Stimulated activated naive CD8-positive, alpha-beta T cell treated with anti-CD3 and anti-CD28 coated beads, Interleukin-15, Interleukin-2, amounts not matched to agents 100 ng/mL and 50 ng/mL, for 24 hours (primary cell): Measurements from ENCODE around the gene PEF1.

ENCODE experiments used
- H3K27ac Mint-ChIP-seq: one replicate; pipeline ENCODE4 v1.8.0; 2021; ENCODE audit warnings: mild to moderate bottlenecking, mixed read lengths
- H3K27me3 Mint-ChIP-seq: one replicate; pipeline ENCODE4 v1.8.0; 2021; ENCODE audit warnings: mixed read lengths
- H3K36me3 Mint-ChIP-seq: one replicate; pipeline ENCODE4 v1.8.0; 2021; ENCODE audit warnings: low read depth, mixed read lengths
- H3K4me1 Mint-ChIP-seq: one replicate; pipeline ENCODE4 v1.8.0; 2021; ENCODE audit warnings: low read depth, mixed read lengths
- H3K4me3 Mint-ChIP-seq: one replicate; pipeline ENCODE4 v1.8.0; 2021; ENCODE audit warnings: mild to moderate bottlenecking, mixed read lengths
- H3K9me3 Mint-ChIP-seq: one replicate; pipeline ENCODE4 v1.8.0; 2021; ENCODE audit warnings: mixed read lengths

Gene PEF1, protein sequence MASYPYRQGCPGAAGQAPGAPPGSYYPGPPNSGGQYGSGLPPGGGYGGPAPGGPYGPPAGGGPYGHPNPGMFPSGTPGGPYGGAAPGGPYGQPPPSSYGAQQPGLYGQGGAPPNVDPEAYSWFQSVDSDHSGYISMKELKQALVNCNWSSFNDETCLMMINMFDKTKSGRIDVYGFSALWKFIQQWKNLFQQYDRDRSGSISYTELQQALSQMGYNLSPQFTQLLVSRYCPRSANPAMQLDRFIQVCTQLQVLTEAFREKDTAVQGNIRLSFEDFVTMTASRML

DNA sequence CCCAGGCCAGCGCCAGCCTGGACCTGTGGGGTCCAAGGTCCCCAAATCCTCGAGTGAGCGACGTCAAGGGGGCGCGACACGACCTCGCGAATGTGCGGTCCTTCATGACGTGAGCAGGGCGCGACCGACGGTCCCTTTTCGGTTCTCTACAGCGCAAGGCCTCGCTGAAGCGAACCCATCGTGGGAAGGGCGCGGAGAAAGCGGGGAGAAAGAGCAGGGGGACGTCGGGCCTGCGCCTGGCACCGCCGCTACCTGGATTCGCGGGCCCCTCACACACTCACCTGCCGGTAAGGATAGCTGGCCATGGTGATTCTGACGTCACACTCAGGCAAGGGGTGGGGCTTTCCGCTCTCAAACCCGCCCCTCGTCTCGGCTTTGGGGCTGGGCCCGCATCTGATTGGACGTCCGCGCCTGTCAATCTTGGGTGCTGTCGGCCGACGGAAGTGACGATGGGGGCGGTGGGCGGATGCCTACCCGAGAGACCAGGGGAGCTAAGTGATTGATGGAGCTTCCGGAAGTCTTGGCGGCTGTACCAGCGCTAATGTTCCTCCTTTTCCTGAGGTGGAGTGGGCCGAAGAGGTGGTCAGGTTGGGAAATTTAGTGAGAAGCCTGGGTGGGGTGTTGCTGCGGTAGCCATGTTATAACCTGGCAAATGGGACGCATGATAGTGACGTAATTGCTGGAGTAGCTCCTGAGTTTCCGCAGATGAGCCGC lies at the start of gene PEF1:
Gene PEF1 (minus strand): TSS at position 317 of the 714 bp plus-strand sequence. CDS start 12 bp downstream, at position 305.
- no peaks in the 10 kb centered on the region for H3K27me3 Mint-ChIP-seq
- H3K9me3 Mint-ChIP-seq, result no peaks in the 10 kb centered on the region
- peak within 1 kb of the TSS; percentile 97 for H3K4me3 Mint-ChIP-seq
- H3K4me1 Mint-ChIP-seq, result peaks cover 23% of the 10 kb centered on the region
- H3K36me3 Mint-ChIP-seq, result no peaks in the 10 kb centered on the region
- H3K27ac Mint-ChIP-seq, result peak within 1 kb of the TSS; percentile 99

DNA sequence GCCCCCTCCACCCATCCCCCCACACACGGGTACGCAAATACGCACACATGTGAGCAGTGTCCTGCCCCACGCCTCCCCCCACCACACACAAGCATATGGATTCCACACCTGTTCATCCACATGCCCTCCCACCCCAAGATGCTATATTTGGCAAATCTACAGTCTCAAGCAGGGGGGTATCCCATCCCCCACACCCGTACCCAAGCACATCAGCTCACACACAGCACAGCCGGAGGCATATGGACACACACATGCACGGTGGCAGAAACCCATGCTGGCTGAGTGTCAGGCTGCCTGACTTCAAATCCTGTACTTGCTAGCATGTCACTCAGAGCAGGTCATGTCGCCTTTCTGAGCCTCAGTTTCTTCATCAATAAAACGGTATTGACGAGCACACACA lies 48.6 kb upstream of the PEF1 start:
- Mint-ChIP-seq H3K4me1 (no peaks in the 10 kb centered on the region), H3K27me3 (no peaks in the 10 kb centered on the region), H3K9me3 (no peaks in the 10 kb centered on the region), H3K4me3 (no peak overlapping the region), H3K27ac (no peak overlapping the region), H3K36me3 (no peaks in the 10 kb centered on the region)

DNA sequence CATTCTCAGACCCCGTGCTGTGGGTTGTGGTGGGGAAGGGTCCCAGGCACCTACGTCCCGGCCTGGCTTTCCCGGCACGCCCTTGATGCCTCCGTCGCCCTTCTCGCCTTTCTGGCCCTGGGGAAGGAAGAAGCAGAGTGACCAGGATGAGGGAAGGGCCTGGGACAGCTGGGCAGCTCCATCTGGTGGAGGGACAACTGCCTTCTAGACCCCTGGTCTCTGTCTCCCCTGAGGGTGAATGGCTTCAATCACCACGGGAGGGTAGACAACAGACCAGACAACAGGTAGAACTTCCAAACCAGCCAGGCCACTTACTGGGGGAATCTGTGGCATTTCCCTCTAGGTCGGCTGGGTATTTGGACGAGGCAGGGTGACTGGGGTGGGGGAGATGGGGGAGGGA lies 47.3 kb upstream of the PEF1 start:
- no peak overlapping the region for H3K4me3 Mint-ChIP-seq
- H3K4me1 Mint-ChIP-seq, result no peaks in the 10 kb centered on the region
- H3K27ac Mint-ChIP-seq, result no peak overlapping the region
- H3K36me3 Mint-ChIP-seq, result no peaks in the 10 kb centered on the region
- H3K27me3 Mint-ChIP-seq, result no peaks in the 10 kb centered on the region
- no peaks in the 10 kb centered on the region for H3K9me3 Mint-ChIP-seq

DNA sequence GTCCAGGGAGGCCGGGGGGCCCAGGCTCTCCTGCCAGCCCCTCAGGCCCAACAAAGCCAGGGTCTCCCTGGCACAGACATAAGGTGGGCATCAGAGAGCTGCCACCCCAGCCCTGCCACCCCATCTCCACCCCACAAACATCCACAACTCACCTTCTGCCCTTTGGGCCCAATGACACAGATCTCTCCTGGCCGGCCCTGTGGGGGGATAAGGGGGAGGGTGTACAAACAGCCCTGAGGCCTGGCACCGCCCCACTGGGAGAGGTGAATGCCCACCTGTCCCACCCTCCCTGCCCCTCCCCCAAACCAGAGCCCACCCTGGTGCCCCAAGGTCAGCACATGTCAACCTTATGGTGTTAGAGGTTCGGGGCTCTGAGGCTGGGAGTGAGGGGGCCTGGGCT lies 46.8 kb upstream of the PEF1 start:
- no peak overlapping the region for H3K4me3 Mint-ChIP-seq
- no peaks in the 10 kb centered on the region for H3K36me3 Mint-ChIP-seq
- no peak overlapping the region for H3K27ac Mint-ChIP-seq
- no peaks in the 10 kb centered on the region for H3K27me3 Mint-ChIP-seq
- no peaks in the 10 kb centered on the region for H3K9me3 Mint-ChIP-seq
- H3K4me1 Mint-ChIP-seq, result no peaks in the 10 kb centered on the region

DNA sequence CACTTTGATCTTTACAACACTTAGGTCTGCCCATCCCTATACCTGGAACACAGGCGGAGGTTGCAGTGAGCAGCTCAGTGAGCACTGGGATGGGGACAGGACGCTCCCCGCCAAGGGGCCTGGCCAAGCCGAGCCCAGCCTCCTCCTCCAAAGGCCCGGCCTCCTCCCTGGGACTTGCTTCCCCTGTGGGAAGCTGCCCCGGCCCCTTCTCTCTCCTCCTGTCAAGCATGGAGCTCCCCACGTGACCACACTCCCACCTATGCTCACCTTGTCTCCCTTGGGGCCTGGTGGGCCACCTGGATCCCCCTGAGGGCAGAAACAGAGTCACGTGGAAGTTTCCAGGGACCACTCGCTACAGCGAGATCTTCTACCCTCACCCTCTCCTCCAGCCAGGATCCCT lies 46.2 kb upstream of the PEF1 start:
- Mint-ChIP-seq H3K4me1 (no peaks in the 10 kb centered on the region), H3K4me3 (no peak overlapping the region), H3K9me3 (no peaks in the 10 kb centered on the region), H3K27me3 (no peaks in the 10 kb centered on the region), H3K36me3 (no peaks in the 10 kb centered on the region), H3K27ac (no peak overlapping the region)

DNA sequence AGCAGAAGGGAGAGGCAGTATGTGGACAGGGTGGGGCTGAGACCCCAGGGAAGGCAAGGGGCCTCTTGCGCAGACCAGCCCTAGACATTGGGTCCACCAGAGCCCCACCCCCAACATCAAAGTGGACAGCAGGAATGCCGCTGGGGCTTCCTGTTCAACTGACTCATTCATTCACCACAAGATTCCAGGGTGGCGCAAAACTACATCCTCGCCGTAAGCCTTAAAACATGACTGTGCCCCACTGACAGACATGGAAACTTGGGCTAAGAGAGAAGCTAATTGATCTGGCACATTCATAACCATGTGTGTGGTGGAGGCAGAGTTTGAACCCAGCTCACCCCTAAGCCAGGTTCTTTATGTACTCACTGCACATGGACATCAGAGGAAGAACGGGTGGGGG lies 45.2 kb upstream of the PEF1 start:
- no peak overlapping the region for H3K4me3 Mint-ChIP-seq
- H3K4me1 Mint-ChIP-seq, result no peaks in the 10 kb centered on the region
- H3K27me3 Mint-ChIP-seq, result peaks cover 3% of the 10 kb centered on the region
- H3K36me3 Mint-ChIP-seq, result no peaks in the 10 kb centered on the region
- H3K27ac Mint-ChIP-seq, result no peak overlapping the region
- H3K9me3 Mint-ChIP-seq, result no peaks in the 10 kb centered on the region

DNA sequence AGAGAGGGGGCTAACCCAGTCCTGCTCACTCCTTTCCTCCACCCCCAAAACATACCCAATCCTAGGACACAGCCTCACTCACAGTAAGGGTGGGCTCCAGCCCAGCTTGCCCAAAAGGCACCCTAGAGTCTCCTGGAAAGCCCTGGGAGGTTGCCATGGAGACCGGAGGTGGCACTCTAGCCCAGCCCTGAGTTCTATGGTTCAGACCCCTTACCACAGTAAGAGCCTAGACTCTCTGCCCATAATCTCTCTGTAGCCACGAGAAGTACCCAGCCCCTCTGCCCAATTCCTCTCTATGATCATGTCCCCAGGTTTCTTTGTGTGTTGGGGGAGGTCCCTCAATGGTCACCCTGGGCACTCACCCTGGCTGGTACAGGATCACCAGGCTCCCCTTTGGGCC lies 44.7 kb upstream of the PEF1 start:
- H3K36me3 Mint-ChIP-seq, result no peaks in the 10 kb centered on the region
- no peaks in the 10 kb centered on the region for H3K4me1 Mint-ChIP-seq
- H3K4me3 Mint-ChIP-seq, result no peak overlapping the region
- no peak overlapping the region for H3K27ac Mint-ChIP-seq
- H3K9me3 Mint-ChIP-seq, result no peaks in the 10 kb centered on the region
- peaks cover 5% of the 10 kb centered on the region for H3K27me3 Mint-ChIP-seq

DNA sequence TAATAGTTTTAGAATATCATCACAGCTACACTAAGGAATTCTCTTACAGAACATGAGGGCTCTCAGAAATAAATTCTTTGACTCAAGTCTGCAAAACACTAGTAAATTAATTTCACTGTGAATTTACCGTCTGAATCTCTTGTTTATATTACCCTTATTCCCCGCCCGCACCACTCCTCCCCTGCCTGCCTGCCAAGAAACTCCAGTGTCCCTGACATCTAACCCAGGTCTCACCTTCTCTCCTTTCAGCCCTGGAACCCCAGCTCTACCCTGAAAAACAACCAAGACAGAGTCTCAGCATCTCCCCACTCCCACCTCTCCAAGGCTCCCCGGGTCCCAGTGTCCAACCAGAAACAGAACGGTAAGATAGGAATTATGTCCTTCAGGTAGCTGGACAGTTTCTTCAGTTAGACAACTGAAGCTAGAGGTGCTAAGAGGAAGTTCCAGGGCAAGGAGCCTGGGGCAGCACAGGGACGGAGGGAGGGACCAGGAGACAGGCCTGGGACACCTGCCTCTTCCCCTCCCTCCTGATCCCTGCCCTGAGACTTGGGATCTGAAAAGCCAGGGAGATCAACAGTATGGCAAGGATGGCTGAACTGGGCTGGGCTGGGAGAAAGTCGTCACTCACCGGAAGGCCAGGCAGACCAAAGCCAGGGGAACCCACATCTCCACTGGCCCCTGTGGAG lies 43.7 kb upstream of the PEF1 start:
- no peak overlapping the region for H3K4me3 Mint-ChIP-seq
- no peak overlapping the region for H3K27ac Mint-ChIP-seq
- H3K4me1 Mint-ChIP-seq, result no peaks in the 10 kb centered on the region
- H3K9me3 Mint-ChIP-seq, result no peaks in the 10 kb centered on the region
- H3K27me3 Mint-ChIP-seq, result peaks cover 5% of the 10 kb centered on the region
- no peaks in the 10 kb centered on the region for H3K36me3 Mint-ChIP-seq

DNA sequence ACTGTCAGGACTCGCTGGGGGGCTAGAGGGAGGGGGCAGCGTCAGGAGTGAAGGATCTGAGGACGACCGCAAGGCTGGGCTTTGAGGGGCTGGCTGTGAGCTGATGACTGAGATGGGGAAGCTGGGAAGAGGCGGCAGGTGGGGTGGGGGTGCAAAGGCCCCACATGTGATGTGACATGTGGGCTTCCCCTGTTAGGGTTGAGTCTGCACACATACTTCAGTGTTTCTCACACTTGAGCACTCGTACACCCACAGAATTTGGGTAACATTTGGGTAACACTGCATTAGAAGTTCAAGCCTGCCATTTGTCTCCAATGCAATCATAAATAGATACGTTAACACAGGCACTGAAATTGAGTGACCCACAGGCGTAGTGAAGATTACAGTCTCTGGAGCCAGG lies 42.9 kb upstream of the PEF1 start:
- Mint-ChIP-seq H3K27ac (no peak overlapping the region), H3K4me3 (no peak overlapping the region), H3K4me1 (no peaks in the 10 kb centered on the region), H3K36me3 (no peaks in the 10 kb centered on the region), H3K9me3 (no peaks in the 10 kb centered on the region), H3K27me3 (peaks cover 5% of the 10 kb centered on the region)

DNA sequence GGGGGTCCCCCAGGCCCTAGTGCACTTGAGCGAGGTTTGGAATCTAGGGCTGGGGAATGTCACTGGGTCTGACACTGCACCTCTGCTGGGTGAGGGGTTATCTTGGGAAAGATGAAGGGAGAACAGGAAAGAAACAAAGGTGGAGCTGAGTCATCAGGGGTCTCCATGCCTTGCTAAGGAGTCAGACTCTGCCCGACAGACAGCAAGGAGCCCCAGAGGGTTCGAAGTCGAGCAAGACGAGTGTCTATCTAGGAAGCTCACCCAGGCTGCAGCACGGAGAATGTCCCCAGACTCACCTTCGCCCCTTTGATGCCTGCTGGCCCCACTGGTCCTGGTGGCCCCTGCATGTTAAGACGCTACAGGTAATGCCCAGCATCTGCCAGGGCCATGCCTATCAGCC lies 41.1 kb upstream of the PEF1 start:
- no peaks in the 10 kb centered on the region for H3K4me1 Mint-ChIP-seq
- no peaks in the 10 kb centered on the region for H3K36me3 Mint-ChIP-seq
- H3K9me3 Mint-ChIP-seq, result no peaks in the 10 kb centered on the region
- H3K27ac Mint-ChIP-seq, result no peak overlapping the region
- no peak overlapping the region for H3K4me3 Mint-ChIP-seq
- peaks cover 5% of the 10 kb centered on the region for H3K27me3 Mint-ChIP-seq

DNA sequence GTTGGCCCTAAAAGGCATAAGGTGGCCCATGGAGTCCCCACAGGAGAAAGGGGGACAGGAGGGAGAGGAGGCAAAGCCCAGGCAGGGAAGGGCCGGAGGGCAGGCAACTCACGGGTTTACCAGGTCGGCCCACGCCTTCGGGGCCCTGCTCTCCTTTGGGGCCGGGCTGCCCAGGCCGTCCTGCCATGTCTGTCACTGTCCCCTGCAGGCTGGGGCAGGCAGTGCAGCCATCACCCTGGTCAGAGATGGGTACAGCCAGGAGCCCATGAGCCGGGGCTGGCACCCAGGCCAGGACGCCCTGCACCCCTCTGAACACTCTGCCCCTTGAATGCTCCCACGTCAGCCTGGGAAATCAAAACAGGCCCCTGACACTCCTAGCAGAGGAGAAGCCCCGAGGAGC lies 39.3 kb upstream of the PEF1 start:
- H3K27me3 Mint-ChIP-seq, result peaks cover 5% of the 10 kb centered on the region
- no peaks in the 10 kb centered on the region for H3K9me3 Mint-ChIP-seq
- H3K36me3 Mint-ChIP-seq, result no peaks in the 10 kb centered on the region
- H3K27ac Mint-ChIP-seq, result no peak overlapping the region
- H3K4me1 Mint-ChIP-seq, result no peaks in the 10 kb centered on the region
- H3K4me3 Mint-ChIP-seq, result no peak overlapping the region

DNA sequence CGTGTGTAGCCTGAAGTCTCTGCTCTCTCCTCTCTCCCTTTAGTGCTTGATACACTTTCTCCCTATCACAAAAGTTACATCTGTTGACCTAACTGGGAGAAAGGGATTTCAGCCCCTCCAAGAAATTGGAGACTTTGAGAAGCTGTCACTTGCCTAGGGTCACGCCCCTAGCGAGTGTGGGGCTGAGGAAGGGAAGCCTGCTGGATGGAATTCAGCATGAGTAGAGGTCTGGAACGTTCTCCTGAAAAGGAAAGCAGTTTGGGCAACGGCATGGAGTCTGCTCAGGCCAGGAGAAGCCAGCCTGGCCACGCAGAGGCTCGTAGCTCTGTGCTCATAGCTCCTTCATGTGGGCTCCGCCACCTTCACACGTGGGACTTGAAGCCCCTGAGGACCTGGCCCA lies 36.7 kb upstream of the PEF1 start:
- Mint-ChIP-seq H3K9me3 (no peaks in the 10 kb centered on the region), H3K36me3 (no peaks in the 10 kb centered on the region), H3K27ac (no peak overlapping the region), H3K27me3 (peaks cover 5% of the 10 kb centered on the region), H3K4me1 (no peaks in the 10 kb centered on the region), H3K4me3 (no peak overlapping the region)

DNA sequence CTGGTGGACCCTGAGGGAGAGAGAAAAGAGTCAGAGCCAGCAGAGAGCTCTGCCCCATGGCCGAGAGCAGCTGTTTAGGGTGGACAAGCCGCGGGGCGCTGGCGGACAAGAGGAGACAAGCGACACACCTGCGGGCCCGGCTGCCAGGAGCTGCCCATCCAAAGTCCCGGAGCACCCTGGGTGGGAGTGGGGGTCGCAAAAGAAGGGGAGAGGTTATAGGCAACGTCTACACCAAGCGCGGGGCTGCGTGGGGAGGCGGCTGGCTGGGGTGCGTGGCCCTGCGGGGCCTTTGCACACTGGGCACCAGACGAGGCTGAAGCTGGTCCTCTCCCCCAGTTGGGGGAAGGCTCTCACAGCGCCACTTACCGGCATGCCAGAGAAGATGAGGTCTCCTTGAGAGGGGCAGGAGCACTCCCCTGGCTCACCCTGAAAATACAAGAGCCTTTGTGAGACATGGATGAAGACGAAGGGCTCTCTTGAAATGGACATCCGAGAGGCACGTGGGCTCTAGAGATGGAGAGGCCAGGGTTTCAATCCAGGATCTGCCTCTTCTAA lies 35.1 kb upstream of the PEF1 start:
- no peak overlapping the region for H3K4me3 Mint-ChIP-seq
- no peaks in the 10 kb centered on the region for H3K36me3 Mint-ChIP-seq
- H3K27me3 Mint-ChIP-seq, result peaks cover 1% of the 10 kb centered on the region
- H3K4me1 Mint-ChIP-seq, result no peaks in the 10 kb centered on the region
- no peaks in the 10 kb centered on the region for H3K9me3 Mint-ChIP-seq
- no peak overlapping the region for H3K27ac Mint-ChIP-seq

DNA sequence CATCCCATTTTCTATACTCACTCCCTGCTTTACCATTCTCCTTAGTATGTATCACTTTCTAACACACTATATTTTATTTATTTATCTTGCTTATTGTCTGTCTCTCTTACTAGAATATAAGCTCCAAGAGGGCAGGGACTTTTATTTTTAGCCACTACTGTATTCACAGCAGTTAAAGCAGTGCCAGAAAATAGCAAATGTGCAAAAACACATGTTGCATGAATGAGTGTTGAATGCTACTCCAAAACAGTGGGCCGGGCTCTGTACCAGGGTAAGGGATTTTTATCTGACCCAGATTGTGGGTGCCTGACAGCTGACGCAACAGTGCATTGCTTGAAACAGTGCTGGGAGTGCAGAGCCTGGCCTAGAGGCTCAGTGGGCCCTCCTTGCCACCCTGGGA lies 34.4 kb upstream of the PEF1 start:
- H3K27ac Mint-ChIP-seq, result no peak overlapping the region
- no peaks in the 10 kb centered on the region for H3K9me3 Mint-ChIP-seq
- H3K4me1 Mint-ChIP-seq, result no peaks in the 10 kb centered on the region

DNA sequence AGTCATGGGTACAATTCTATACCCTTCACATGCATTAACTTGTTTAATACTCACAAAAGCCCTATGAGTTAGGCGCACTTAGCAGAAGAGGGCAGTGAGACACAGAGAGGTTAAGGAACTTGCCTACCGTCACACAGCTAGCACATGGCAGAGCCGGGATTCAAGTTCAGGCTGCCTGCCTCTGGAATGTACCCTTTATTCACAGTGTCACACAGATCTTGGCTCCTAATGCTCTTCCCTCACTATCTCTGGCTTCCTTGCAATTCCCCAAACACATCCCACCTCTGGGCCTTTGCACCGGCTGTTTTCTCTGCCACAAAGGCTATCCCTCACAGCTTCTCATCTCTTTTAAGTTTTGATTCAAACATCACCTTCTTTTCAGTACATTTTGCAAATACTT lies 34.0 kb upstream of the PEF1 start:
- H3K27ac Mint-ChIP-seq, result no peak overlapping the region
- H3K4me1 Mint-ChIP-seq, result no peaks in the 10 kb centered on the region
- no peaks in the 10 kb centered on the region for H3K36me3 Mint-ChIP-seq
- H3K9me3 Mint-ChIP-seq, result no peaks in the 10 kb centered on the region
- no peak overlapping the region for H3K4me3 Mint-ChIP-seq
- no peaks in the 10 kb centered on the region for H3K27me3 Mint-ChIP-seq

More for the DNA sequence above, 34.4 kb upstream of the PEF1 start:
- H3K4me3 Mint-ChIP-seq, result no peak overlapping the region
- no peaks in the 10 kb centered on the region for H3K36me3 Mint-ChIP-seq
- no peaks in the 10 kb centered on the region for H3K27me3 Mint-ChIP-seq
